HG02885 (cell line): ENCODE measurements around the gene KPNA6.
"Not testable (repeated sequence)": the region's sequence is repeated elsewhere in the genome, so short reads cannot be mapped to it uniquely, and the experiment has no call there.

ENCODE experiments used
- ATAC-seq: cut with Tn5 transposase; IDR thresholded peaks from one replicate; pipeline ENCODE4 v1.9.1; 2021; ENCODE audit warnings: mild to moderate bottlenecking; ENCODE audit not compliant: unreplicated experiment, poor library complexity

The KPNA6 gene

GRCh38 chr1:32107742-32108661, at the start of gene KPNA6:
Gene KPNA6 (plus strand): TSS chr1:32108056. CDS start chr1:32108131, 75 bp downstream.
- peak; percentile 73 for ATAC-seq

DNA sequence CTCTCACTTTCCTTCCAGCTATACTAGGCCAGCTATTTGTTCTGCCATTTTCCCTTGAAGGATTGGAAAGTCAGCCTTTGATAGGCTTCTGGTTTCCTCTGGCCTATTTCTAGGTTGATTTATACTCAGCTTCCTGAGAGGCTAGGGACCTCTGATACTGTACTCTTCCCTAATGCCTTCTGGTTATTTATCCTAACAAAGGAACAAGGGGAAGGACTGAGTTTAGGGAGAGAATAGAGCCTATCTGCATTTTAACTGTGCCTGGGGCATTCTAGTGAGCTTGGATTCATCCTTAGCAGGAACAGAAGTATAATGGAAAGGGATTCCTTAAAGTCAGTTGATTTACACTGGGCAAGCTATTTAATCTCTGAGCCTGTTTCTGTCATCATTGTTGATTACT, 46.9 kb upstream of the KPNA6 start:
- no peak for ATAC-seq

- ATAC-seq = no peak
These were observed 45.0 kb upstream of the KPNA6 start for GRCh38 chr1:32062867-32063230.

DNA sequence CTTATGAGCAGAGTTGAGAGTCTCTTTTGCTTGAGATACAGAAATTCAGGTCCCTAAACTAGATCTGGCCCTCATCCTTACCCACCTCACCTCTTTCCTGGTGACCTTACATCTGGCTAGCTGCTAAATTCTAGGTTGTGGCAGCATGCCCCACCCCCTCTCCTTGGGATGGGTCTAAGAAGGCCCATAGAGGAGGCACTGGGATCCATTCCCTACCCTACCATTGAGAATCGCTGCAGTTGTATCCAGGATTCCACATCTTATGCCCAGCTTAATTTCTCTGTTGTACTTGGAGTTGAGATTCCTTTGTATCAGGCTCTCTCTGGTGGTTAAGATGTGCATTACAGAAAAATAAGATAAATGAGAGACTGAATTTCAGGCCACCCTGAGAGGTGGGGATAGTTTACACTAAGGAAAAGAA, 44.6 kb upstream of the KPNA6 start:
- ATAC-seq = no peak

DNA sequence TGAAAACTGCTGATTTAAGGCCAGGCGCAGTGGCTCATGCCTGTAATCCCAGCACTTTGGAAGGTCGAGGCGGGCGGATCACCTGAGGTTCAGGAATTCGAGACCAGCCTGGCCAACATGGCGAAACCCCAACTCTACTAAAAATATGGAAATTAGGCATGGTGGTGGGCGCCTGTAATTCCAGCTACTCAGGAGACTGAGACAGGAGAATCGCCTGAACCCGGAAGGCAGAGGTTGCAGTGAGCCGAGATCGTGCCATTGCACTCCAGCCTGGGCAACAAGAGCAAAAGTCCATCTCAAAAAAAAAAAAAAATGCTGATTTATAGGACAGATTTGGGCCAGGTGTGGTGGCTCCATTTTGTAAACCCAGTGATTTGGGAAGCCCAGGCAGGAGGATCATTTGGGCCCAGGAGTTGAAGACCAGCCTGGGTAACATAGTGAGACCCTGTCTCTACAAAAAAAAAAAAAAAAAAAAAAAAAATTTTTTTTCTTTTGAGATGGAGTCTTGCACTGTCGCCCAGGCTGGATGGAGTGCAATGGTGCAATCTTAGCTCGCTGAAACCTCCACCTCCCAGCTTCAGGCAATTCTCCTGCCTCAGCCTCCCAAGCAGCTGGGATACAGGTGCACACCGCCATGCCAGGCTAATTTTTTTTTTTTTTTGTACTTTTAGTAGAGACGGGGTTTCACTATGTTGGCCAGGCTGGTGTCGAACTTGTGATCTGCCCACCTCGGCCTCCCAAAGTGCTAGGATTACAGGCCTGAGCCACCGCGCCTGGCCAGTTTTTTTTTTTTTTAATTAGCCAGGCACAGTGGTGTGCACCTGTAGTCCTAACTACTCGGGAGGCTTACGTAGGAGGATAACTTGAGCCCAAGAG, 42.0 kb upstream of the KPNA6 start:
- ATAC-seq = not testable (repeated sequence)

- ATAC-seq = no peak
These were observed 41.4 kb upstream of the KPNA6 start for GRCh38 chr1:32066489-32066873.

- no peak for ATAC-seq
These were observed 38.8 kb upstream of the KPNA6 start for GRCh38 chr1:32068957-32069588.

- no peak for ATAC-seq
These were observed 35.9 kb upstream of the KPNA6 start for GRCh38 chr1:32071758-32072621.

GRCh38 chr1:32072622-32073298, 35.1 kb upstream of the KPNA6 start, which contains the start of gene TMEM39B:
Gene TMEM39B (plus strand): TSS chr1:32072939. CDS start chr1:32073048, 109 bp downstream.
- peak; percentile 85 for ATAC-seq

DNA sequence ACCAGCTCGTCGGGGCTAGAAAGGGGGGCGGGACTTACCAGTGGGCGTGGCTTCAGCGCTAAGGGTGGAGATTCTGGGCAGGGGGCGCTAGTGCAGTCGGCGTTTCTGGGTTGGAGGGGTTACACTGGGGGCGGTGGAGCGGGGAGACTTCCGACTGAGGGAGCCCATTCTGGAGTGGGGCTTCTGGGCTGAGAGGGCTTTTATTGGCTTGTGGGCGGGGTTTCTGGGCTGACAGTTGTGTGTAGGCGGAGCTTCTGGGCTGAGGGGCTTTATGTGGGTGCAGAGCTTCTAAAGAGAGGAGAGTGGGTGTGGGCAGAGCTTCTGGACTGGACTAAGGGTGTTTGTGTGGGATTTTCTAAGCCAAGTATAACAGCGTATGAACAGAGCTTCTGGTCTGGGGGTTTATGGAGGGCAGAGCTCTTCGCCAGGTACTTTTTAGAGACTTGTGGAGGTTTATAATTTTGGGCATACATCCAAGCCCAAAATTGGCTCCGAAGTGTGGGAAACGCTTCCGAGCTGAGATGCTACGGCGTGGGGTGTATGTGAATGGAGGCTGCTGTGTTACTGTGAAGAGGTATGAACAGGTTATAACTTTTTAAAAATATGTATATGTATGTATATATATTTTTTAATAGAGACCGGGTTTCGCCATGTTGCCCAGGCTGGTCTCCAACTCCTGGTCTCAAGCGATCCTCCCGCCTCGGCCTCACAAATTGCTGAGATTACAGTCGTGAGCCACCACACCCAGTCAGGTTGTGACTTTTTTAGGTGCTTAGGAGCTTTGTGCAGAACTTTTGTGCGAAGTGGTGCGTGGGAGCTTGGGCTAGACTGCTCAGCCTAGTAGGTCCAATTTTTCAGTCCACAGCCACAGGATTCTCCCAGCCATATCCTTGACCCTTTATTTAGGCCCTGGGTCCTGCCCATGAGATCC, 34.3 kb upstream of the KPNA6 start:
- no peak for ATAC-seq

- no peak for ATAC-seq
These were observed 33.0 kb upstream of the KPNA6 start for GRCh38 chr1:32074841-32075240.

DNA sequence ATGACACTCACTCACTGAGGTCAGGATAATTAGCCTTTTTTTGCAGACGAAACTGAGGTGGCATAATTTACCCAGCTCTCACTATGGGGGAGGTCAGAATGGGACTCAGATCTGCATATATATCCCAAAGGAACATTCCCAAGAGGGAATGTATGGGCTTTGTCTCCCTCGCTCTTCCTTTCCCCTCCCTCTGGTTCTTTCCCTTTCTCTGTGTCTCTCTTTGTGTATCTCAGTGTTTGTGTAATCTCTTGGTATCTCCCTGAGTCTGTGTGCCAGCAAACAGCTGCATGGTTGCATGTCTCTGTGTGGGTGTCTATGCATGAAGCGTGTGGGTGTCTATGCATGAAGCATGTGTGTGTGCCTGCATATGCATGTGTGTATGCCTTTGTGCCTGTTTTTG, 30.4 kb upstream of the KPNA6 start:
- no peak for ATAC-seq

GRCh38 chr1:32082022-32082421, 25.8 kb upstream of the KPNA6 start:
- no peak for ATAC-seq

GRCh38 chr1:32086381-32086780, 21.5 kb upstream of the KPNA6 start:
- not testable (repeated sequence) for ATAC-seq

DNA sequence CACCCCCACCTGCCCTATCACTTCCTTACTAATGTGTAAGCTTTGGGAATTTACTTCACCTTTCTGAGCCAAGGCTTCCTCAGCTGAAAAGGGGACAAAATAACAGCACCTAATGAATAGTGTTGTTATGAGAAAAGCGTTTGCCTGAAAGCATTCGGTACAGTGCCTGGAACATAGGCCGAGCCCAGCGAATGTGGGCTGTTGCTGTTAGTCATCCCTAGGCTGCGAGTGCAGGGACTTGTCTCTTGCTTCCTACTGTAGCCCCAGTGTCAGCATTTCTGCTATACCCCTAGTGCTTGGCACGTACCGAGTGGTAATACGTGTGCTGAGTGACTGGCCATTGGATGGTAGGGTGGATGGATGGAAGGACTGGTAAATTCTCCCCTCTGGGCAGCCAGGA, 16.7 kb upstream of the KPNA6 start:
- no peak for ATAC-seq

GRCh38 chr1:32091591-32091990, 16.3 kb upstream of the KPNA6 start:
- no peak for ATAC-seq

DNA sequence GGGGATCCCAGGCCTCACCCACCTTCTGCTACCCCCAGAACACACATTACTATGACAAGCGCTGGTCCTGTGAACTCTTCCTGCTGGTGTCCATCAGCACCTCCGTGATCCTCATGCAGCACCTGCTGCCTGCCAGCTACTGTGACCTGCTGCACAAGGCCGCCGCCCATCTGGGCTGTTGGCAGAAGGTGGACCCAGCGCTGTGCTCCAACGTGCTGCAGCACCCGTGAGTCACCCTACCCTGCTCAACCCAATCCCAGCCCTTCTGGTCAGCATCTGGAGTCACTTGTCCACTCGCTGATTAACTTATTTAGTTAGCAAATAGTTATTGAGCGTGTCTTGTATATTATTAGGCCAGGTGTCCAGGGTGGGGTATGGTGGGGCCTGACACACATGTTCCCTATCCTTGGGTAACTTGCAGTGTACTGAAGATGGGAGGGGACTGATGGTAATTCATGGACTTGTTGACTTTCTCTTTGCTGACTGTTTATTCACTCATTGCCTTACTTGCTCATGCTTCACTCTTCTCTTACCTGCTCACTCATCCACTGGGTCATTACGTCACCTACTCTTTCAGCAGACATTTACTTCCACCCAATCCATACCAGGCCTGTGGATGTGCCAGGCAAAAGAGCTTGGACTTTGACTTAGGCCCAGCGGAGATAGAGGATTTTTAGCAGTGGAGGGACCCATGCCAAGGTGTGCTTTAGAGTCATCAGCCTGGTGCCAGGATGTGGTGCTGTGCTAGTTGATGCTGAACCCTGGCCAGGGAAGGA, 12.9 kb upstream of the KPNA6 start:
- ATAC-seq = no peak
